ENCODE data around the gene DFFB.

The DFFB gene

DNA sequence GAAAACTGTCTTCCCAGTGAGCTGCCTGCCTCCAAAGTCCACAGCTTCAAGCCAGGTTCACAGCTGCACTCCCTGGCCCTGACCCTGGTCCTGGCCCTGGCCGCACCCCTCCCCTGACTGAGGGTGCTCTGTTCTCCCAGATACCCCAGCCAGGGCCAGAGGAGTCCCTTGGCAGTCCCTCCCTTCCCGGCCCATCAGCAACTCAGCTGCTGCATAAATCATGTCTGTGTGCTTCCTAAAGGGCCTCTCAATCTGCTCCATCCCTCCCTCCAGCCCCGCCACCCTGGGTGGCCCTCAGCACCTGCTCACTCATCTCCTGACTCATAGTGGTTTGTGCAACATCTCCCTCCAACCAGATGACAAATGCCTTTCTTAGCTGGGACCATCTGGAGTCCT, 67.5 kb downstream of the DFFB start:
- H3K4me3 ChIP-seq (ENCODE audit: low read length): no peak overlapping the region
- H3K27ac ChIP-seq (ENCODE audit: low read length): no peak overlapping the region
- no CpG with 5 or more reads among the region's 3 CpGs for WGBS (ENCODE audit: insufficient coverage, insufficient read length)
- no peaks in the 10 kb centered on the region; the same call in 1 of the 2 replicates for H3K27me3 ChIP-seq (ENCODE audit: control insufficient read depth, insufficient read depth, low read length)
- H3K9me3 ChIP-seq (ENCODE audit: control insufficient read depth, insufficient read depth, low read length): peaks cover 20% of the 10 kb centered on the region
- no peaks in the 10 kb centered on the region for H3K4me1 ChIP-seq (ENCODE audit: control insufficient read depth, insufficient read depth, low read length)
- DNase-seq (ENCODE audit: low read depth, low spot score): no peak
- H3K36me3 ChIP-seq (ENCODE audit: control insufficient read depth, insufficient read depth, low read length): no peaks in the 10 kb centered on the region

DNA sequence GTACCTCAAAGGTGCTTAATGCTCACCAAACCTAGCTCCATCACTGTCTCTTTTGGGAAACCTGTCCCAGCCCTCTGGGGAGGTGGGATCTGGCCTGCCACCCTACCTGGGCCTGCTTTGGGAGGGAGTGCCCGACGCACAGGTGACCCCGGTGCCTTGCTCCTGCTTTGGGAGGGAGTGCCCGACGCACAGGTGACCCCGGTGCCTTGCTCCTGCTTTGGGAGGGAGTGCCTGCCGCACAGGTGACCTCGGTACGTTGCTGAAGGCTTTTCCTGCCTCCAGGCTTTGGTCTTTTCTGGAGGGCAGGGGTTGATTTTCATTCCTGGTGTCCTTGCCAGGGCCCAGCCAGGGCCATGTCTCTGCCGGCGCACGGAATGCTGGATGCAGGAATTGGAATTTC, 68.0 kb downstream of the DFFB start:
- no peaks in the 10 kb centered on the region; the same call in 1 of the 2 replicates for H3K27me3 ChIP-seq (ENCODE audit: control insufficient read depth, insufficient read depth, low read length)
- no peak overlapping the region for H3K27ac ChIP-seq (ENCODE audit: low read length)
- no peak overlapping the region for H3K4me3 ChIP-seq (ENCODE audit: low read length)
- H3K9me3 ChIP-seq (ENCODE audit: control insufficient read depth, insufficient read depth, low read length): peaks cover 22% of the 10 kb centered on the region
- H3K4me1 ChIP-seq (ENCODE audit: control insufficient read depth, insufficient read depth, low read length): no peaks in the 10 kb centered on the region
- WGBS (ENCODE audit: insufficient coverage, insufficient read length): no CpG with 5 or more reads among the region's 12 CpGs
- no peaks in the 10 kb centered on the region for H3K36me3 ChIP-seq (ENCODE audit: control insufficient read depth, insufficient read depth, low read length)
- DNase-seq (ENCODE audit: low read depth, low spot score): no peak

DNA sequence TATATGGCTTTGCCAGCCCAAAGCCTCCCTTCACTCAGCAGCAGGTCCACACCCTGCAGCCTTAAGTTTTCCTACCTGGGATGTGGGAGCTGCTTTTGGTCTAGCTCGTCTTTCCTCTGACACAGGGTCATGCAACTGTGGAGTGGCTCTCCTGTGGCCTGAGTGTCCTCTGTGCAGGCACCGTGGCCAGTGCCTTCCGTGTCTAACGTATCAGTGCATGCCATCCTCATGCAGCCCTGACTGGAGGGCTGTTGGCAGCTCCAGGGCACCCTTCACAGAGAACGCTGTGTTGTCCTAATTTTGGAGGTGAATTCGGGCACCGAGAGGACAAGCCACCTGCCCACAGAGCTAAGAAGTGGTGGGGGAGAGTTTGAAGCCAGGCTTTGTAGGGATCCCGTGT, 68.5 kb downstream of the DFFB start:
- no peak overlapping the region for H3K27ac ChIP-seq (ENCODE audit: low read length)
- H3K36me3 ChIP-seq (ENCODE audit: control insufficient read depth, insufficient read depth, low read length): no peaks in the 10 kb centered on the region
- H3K4me1 ChIP-seq (ENCODE audit: control insufficient read depth, insufficient read depth, low read length): no peaks in the 10 kb centered on the region
- no CpG with 5 or more reads among the region's 8 CpGs for WGBS (ENCODE audit: insufficient coverage, insufficient read length)
- H3K9me3 ChIP-seq (ENCODE audit: control insufficient read depth, insufficient read depth, low read length): peaks cover 26% of the 10 kb centered on the region
- DNase-seq (ENCODE audit: low read depth, low spot score): no peak
- no peak overlapping the region for H3K4me3 ChIP-seq (ENCODE audit: low read length)
- no peaks in the 10 kb centered on the region; the same call in 1 of the 2 replicates for H3K27me3 ChIP-seq (ENCODE audit: control insufficient read depth, insufficient read depth, low read length)

DNA sequence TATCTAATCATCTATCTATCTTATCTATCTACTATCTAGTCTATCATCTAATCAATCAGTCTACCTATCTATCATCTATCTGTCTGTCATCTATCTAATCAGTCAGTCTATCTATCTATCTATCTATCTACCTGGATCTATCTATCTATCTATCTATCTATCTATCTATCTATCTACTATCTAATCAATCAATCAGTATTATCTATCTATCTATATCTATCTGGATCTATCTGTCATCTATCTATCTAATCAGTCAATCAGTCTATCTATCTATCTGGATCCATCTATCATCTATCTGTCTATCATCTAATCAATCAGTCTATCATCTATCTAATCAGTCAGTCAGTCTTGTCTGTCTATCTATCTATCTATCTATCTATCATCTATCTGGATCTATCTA, 69.7 kb downstream of the DFFB start:
- DNase-seq (ENCODE audit: low read depth, low spot score): no peak
- no peaks in the 10 kb centered on the region; the same call in 1 of the 2 replicates for H3K36me3 ChIP-seq (ENCODE audit: control insufficient read depth, insufficient read depth, low read length)
- peaks cover 35% of the 10 kb centered on the region for H3K9me3 ChIP-seq (ENCODE audit: control insufficient read depth, insufficient read depth, low read length)
- H3K27ac ChIP-seq (ENCODE audit: low read length): no peak overlapping the region
- no peaks in the 10 kb centered on the region for H3K4me1 ChIP-seq (ENCODE audit: control insufficient read depth, insufficient read depth, low read length)
- H3K4me3 ChIP-seq (ENCODE audit: low read length): no peak overlapping the region
- no peaks in the 10 kb centered on the region; the same call in 1 of the 2 replicates for H3K27me3 ChIP-seq (ENCODE audit: control insufficient read depth, insufficient read depth, low read length)

DNA sequence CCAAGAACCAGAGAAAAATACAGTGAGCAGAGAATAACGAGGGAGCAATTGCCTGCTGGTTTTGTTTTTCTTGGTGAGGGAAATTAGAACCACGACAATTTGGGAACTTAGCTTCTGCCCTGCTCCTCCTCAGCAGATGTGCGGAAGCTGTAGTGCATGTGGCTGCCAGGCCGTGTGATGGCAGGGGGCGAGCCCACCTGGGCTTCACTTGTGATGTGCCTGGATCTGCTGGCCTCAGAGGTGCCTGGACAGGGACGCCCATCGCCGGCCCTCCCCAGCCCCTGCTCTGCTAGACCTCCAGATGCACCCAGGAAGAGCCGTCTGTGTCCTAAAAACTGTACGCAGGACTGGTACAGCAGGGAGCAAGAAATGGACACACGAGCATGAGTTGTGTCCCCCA, 71.3 kb downstream of the DFFB start:
- no peak overlapping the region for H3K27ac ChIP-seq (ENCODE audit: low read length)
- H3K36me3 ChIP-seq (ENCODE audit: control insufficient read depth, insufficient read depth, low read length): no peaks in the 10 kb centered on the region; the same call in 1 of the 2 replicates
- no peak overlapping the region for H3K4me3 ChIP-seq (ENCODE audit: low read length)
- H3K4me1 ChIP-seq (ENCODE audit: control insufficient read depth, insufficient read depth, low read length): no peaks in the 10 kb centered on the region
- no peaks in the 10 kb centered on the region; the same call in 1 of the 2 replicates for H3K27me3 ChIP-seq (ENCODE audit: control insufficient read depth, insufficient read depth, low read length)
- no CpG with 5 or more reads among the region's 11 CpGs for WGBS (ENCODE audit: insufficient coverage, insufficient read length)
- H3K9me3 ChIP-seq (ENCODE audit: control insufficient read depth, insufficient read depth, low read length): peaks cover 36% of the 10 kb centered on the region
- DNase-seq (ENCODE audit: low read depth, low spot score): no peak

DNA sequence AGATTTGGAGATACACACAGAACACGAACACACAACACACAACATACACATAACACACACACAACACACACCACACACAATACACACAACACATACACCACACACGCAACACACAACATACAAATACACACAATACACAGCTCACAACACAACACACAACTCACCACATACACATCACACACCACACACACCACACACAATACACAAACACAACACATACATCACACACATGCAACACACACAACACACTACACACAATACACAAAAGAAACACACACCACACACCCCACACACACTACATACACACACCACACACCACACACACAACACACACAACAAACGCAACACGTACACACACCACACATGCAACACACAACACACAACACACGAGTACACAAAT, 71.8 kb downstream of the DFFB start:
- DNase-seq (ENCODE audit: low read depth, low spot score): no peak
- WGBS (ENCODE audit: insufficient coverage, insufficient read length): 100% methylated on average over 4 of the region's 5 CpGs
- Histone ChIP-seq H3K27ac (ENCODE audit: low read length) (no peak overlapping the region), H3K9me3 (ENCODE audit: control insufficient read depth, insufficient read depth, low read length) (peaks cover 36% of the 10 kb centered on the region), H3K4me1 (ENCODE audit: control insufficient read depth, insufficient read depth, low read length) (no peaks in the 10 kb centered on the region), H3K36me3 (ENCODE audit: control insufficient read depth, insufficient read depth, low read length) (no peaks in the 10 kb centered on the region; the same call in 1 of the 2 replicates), H3K4me3 (ENCODE audit: low read length) (no peak overlapping the region), H3K27me3 (ENCODE audit: control insufficient read depth, insufficient read depth, low read length) (no peaks in the 10 kb centered on the region; the same call in 1 of the 2 replicates)

DNA sequence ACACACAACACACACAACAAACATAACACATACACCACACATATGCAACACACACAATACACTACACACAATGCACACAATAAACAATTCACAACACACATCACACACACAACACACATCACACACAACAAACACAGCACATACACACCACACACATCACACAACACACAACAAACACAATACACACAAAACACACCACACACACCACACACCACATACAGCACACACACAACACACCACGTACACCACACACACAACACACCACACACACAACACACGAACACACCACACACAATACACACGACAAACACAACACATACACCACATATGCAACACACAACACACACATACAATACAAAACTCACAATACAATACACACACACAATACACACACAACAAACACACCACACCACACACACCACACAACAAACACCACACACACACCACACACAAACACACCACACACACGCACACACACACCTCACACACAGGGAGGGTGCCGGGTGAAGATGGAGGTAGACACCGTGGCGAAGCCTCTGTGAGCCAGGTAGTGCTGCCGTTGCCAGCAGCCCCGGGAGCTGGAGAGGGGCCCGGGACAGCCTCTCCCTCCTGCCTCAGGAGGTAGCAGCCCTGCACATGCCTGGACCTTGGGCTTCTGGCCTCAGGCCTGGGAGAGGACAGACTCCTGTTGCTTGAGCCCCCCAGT, 73.2 kb downstream of the DFFB start:
- Histone ChIP-seq H3K27ac (ENCODE audit: low read length) (no peak overlapping the region), H3K36me3 (ENCODE audit: control insufficient read depth, insufficient read depth, low read length) (no peaks in the 10 kb centered on the region; the same call in 1 of the 2 replicates), H3K9me3 (ENCODE audit: control insufficient read depth, insufficient read depth, low read length) (peaks cover 33% of the 10 kb centered on the region), H3K4me1 (ENCODE audit: control insufficient read depth, insufficient read depth, low read length) (no peaks in the 10 kb centered on the region), H3K4me3 (ENCODE audit: low read length) (no peak overlapping the region), H3K27me3 (ENCODE audit: control insufficient read depth, insufficient read depth, low read length) (no peaks in the 10 kb centered on the region; the same call in 1 of the 2 replicates)
- WGBS (ENCODE audit: insufficient coverage, insufficient read length): 100% methylated on average over 4 of the region's 10 CpGs
- DNase-seq (ENCODE audit: low read depth, low spot score): no peak

DNA sequence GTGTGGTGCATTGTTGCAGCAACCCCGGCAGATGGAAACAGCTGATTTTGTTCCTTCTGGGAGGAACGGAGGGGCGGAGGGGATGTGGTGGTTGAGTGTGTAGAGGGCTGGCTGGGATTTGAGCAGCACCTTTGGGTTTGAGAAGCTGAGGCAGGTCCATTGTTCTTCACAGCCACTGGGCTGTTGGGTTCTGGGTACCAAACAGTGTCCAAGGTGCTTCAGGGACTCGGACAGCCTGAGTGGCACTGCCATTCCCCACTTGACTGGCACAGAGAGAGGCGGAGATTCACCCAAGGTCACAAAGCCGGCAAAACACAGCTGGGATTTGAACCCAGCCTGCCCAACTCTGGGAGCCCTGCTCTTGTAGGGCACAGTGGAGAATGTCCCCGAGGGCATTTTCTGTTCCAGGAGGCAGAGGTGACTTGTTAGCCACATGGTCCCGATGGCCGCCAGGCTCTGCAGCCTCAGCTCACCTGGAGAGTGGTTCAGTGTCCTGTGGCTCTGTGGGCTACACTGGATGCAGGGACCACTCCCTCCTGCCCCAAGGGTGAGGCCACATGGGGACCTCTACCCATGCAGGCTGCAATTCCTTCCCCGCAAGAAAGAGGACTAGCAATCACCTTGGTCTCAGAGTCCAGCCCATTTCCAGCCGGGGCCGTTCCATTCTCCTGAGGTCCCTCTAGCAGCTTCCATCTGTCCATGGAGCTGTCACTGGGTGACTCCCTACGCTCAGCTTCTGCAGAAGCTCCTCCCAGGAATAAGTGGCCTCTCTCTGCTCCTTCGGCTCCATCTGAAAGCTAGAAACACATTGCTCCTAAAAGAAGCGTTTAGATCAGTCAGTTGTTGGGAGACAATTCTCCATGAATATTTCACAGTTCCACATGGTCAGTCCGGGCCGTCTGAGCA, 74.0 kb downstream of the DFFB start:
- Histone ChIP-seq H3K27me3 (ENCODE audit: control insufficient read depth, insufficient read depth, low read length) (no peaks in the 10 kb centered on the region; the same call in 1 of the 2 replicates), H3K27ac (ENCODE audit: low read length) (no peak overlapping the region), H3K4me1 (ENCODE audit: control insufficient read depth, insufficient read depth, low read length) (no peaks in the 10 kb centered on the region), H3K4me3 (ENCODE audit: low read length) (no peak overlapping the region), H3K36me3 (ENCODE audit: control insufficient read depth, insufficient read depth, low read length) (no peaks in the 10 kb centered on the region; the same call in 1 of the 2 replicates), H3K9me3 (ENCODE audit: control insufficient read depth, insufficient read depth, low read length) (peaks cover 32% of the 10 kb centered on the region)
- no peak for DNase-seq (ENCODE audit: low read depth, low spot score)
- no CpG with 5 or more reads among the region's 17 CpGs for WGBS (ENCODE audit: insufficient coverage, insufficient read length)

DNA sequence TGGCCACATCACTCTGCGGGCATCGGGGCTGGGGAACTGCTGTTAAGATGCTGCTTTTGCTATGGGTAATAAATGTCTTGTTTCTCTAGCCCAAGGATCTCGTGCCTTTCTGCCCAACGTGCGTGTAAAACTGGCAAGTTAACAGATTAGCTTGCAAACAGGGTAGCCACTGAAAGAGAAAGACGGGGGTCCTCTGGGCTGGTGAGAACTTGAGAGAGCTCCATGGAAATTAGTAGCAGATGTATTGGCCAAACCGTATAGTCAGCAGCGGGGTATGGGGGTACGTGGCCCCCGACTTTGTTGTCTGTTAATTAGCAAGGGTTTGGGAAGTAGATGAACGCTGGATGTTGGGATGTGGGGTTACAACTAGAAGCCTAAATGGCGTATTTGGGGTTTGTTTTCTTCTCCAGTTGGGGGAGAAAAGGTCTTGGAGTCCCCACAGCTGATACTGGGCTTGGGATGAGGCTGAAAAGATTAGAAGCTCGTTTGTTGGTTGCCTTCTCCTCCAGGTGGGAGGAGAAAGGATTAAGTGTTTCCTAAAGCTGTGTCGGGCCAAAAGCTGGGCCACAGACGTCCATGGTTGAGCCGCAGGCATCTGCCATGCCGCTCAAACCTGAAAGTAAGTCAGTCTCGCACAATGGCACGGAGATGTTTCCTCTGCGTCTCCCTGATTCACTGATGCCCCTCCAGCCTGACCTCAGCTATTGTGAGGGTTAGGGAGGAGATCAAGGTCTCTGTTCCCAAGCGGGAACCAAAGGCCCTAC, 75.1 kb downstream of the DFFB start:
- peaks cover 32% of the 10 kb centered on the region for H3K9me3 ChIP-seq (ENCODE audit: control insufficient read depth, insufficient read depth, low read length)
- H3K36me3 ChIP-seq (ENCODE audit: control insufficient read depth, insufficient read depth, low read length): no peaks in the 10 kb centered on the region; the same call in 1 of the 2 replicates
- DNase-seq (ENCODE audit: low read depth, low spot score): no peak
- no peak overlapping the region for H3K27ac ChIP-seq (ENCODE audit: low read length)
- no peaks in the 10 kb centered on the region for H3K4me1 ChIP-seq (ENCODE audit: control insufficient read depth, insufficient read depth, low read length)
- H3K27me3 ChIP-seq (ENCODE audit: control insufficient read depth, insufficient read depth, low read length): no peaks in the 10 kb centered on the region; the same call in 1 of the 2 replicates
- WGBS (ENCODE audit: insufficient coverage, insufficient read length): no CpG with 5 or more reads among the region's 21 CpGs
- H3K4me3 ChIP-seq (ENCODE audit: low read length): no peak overlapping the region
